Prostate gland (tissue), 2 donors: ENCODE measurements around the gene SENP7. TPM values are rescaled to one million over a fixed set of nuclear protein-coding genes. Genes with fewer than 3 reads are reported as not detected.
"Not testable (repeated sequence)": the region's sequence is repeated elsewhere in the genome, so short reads cannot be mapped to it uniquely, and the experiment has no call there.

Experiments
- DNase-seq: peaks from one replicate; pipeline ENCODE4 v3.0.0-alpha.2; 2019; ENCODE audit warnings: low spot score
- H3K27ac ChIP-seq, 2 donors: fragments of 200-600 bp; sonication (generic); 2 replicates each; pipeline ENCODE4 v1.5.1; 2017 to 2019
- H3K27me3 ChIP-seq: fragments of 200-600 bp; sonication (generic); replicated peaks from 2 replicates; pipeline ENCODE4 v1.5.1; 2019; ENCODE audit not compliant: insufficient read depth
- H3K36me3 ChIP-seq, 2 donors: fragments of 200-600 bp; sonication (generic); 1 replicate in 1 of 2; 2 replicates in 1 of 2; pipeline versions ENCODE4 v1.5.1 to v1.8.1; 2017 to 2019
- H3K4me1 ChIP-seq: fragments of 200-600 bp; sonication (generic); replicated peaks from 2 replicates; pipeline ENCODE4 v1.5.1; 2019
- H3K4me3 ChIP-seq, 2 donors: fragments of 200-600 bp; sonication (generic); 2 replicates each; pipeline ENCODE4 v1.5.1; 2017 to 2019
- H3K9me3 ChIP-seq: fragments of 200-600 bp; sonication (generic); 2 replicates; pipeline ENCODE4 v1.5.1; 2017
- CTCF ChIP-seq, 4 experiments: fragments of 200-600 bp in 2 of 4; fragments of 450-650 bp in 2 of 4; sonication (generic) in 2 of 4; IDR thresholded peaks; 1 replicate in 3 of 4; 2 replicates in 1 of 4; pipeline ENCODE4 v1.5.1; 2016 to 2019; ENCODE audit warnings: antibody characterized with exemption in 4 of 4, mild to moderate bottlenecking in 2 of 4, moderate library complexity in 2 of 4
- POLR2A ChIP-seq: fragments of 450-650 bp; IDR thresholded peaks from one replicate; pipeline ENCODE4 v1.6.1; 2016; ENCODE audit warnings: antibody characterized with exemption, mild to moderate bottlenecking
- POLR2AphosphoS5 ChIP-seq: sonication (generic); formaldehyde crosslinking; IDR thresholded peaks from one replicate; pipeline ENCODE4 v1.6.1; 2017; ENCODE audit warnings: antibody characterized with exemption
- whole genome bisulfite sequencing: methylation state at CpG from one replicate; pipeline ENCODE4 v1.1.5; 2018; 5-methylcytosine and 5-hydroxymethylcytosine counted together
- intact Hi-C: fragments of 100-400 bp; cut with DNase I; formaldehyde crosslinking; loops from one replicate; pipeline ENCODE4 v1.14.2; 2022
- total RNA-seq, 2 donors: library from RNA; depleted of rRNA; stranded (reverse); fragments of >200 nt; gene quantifications; one replicate each; pipeline ENCODE4 v1.1.0, GENCODE V29; 2016

The SENP7 gene
- total RNA-seq, 2 donors from 2014 or later = 16.4 to 22.7 TPM

- TF ChIP-seq POLR2A (no peak), POLR2AphosphoS5 (no peak), CTCF (IDR thresholded peaks at IDR 0.05) (no peak)
- DNase-seq = no peak
- H3K4me1 ChIP-seq = no peaks in the 10 kb centered on the region
- intact Hi-C loops = no loop called here
- no peak overlapping the region for H3K4me3 ChIP-seq
- H3K36me3 ChIP-seq = peaks cover 0 to 3% of the 10 kb centered on the region in 2 donors
- no peak overlapping the region for H3K27ac ChIP-seq
- no peaks in the 10 kb centered on the region for H3K9me3 ChIP-seq
- WGBS = 91% methylated on average over 8 of the region's 8 CpGs
- no peaks in the 10 kb centered on the region for H3K27me3 ChIP-seq
These were observed 28.0 kb downstream of the SENP7 start for GRCh38 chr3:101484805-101485620.

DNA sequence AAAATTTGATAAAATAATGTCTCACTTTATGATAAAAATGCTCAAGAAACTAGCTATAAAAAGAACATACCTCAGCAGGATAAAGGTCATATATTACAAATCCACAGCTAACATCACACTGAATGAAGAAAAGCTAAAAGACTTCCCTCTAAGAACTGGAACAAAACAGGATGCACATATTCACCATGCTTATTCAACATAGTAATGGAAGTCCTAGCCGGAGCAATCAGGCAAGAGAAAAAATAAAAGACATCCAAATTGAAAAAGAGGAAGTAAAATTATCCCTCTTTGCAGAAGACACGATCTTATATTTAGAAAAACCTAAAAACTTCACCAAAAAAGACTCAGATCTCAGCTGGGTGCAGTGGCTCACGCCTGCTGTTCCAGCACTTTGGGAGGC lies 34.0 kb downstream of the SENP7 start:
- TF ChIP-seq POLR2AphosphoS5 (no peak), CTCF (IDR thresholded peaks at IDR 0.05) (no peak), POLR2A (no peak)
- DNase-seq = no peak
- no peaks in the 10 kb centered on the region for H3K4me1 ChIP-seq
- H3K27ac ChIP-seq = no peak overlapping the region
- 84% methylated on average over 3 of the region's 3 CpGs for WGBS
- no peaks in the 10 kb centered on the region for H3K9me3 ChIP-seq
- intact Hi-C loops = no loop called here
- H3K27me3 ChIP-seq = no peaks in the 10 kb centered on the region
- peaks cover 0 to 3% of the 10 kb centered on the region in 2 donors for H3K36me3 ChIP-seq
- H3K4me3 ChIP-seq = no peak overlapping the region

DNA sequence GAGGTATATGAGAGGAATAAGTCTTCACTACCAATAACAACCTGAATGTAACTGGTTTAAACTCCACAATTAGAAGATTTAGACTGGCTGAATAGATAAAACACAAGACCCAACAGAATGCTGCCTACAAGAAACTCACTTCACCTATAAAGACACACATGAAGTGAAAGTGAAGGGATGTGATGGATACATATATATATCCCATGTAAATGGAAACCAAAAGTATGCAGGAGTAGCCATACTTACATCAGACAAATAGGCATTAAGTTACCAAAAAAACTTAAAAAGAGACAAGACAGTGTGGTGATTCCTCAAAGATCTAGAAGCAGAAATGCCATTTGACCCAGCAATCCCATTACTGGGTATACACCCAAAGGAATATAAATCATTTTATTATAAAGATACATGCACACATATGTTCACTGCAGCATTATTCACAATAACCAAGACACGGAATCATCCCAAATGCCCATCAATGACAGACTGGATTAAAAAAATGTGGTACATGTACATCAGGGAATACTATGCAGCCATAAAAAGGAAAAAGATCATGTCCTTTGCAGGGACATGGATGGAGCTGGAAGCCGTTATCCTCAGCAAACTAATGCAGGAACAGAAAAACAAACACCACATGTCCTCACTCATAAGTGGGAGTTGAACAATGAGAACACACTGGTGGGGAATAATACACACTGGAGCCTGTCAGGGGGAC lies 38.0 kb downstream of the SENP7 start:
- H3K27ac ChIP-seq, H3K4me3 ChIP-seq, H3K36me3 ChIP-seq, H3K27me3 ChIP-seq, H3K9me3 ChIP-seq, intact Hi-C loops, DNase-seq, H3K4me1 ChIP-seq: not testable (repeated sequence)
- WGBS = 95% methylated on average over 2 of the region's 2 CpGs

DNA sequence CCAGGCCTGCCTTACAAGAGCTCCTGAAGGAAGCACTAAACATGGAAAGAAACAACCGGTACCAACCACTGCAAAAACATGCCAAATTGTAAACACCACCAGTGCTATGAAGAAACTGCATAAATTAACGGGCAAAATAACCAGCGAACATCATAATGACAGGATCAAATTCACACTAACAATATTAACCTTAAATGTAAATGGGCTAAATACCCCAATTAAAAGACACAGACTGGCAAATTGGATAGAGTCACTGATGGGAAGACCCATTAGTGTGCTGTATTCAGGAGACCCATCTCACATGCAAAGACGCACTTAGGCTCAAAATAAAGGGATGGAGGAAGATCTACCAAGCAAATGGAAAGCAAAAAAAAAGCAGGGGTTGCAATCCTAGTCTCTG lies 44.3 kb downstream of the SENP7 start:
- H3K27ac ChIP-seq, DNase-seq, H3K27me3 ChIP-seq, H3K4me1 ChIP-seq, intact Hi-C loops, H3K4me3 ChIP-seq, H3K9me3 ChIP-seq, H3K36me3 ChIP-seq: not testable (repeated sequence)
- 100% methylated on average over 4 of the region's 4 CpGs for WGBS

- DNase-seq, H3K9me3 ChIP-seq, H3K36me3 ChIP-seq, intact Hi-C loops, H3K4me3 ChIP-seq, H3K27me3 ChIP-seq, H3K4me1 ChIP-seq, H3K27ac ChIP-seq: not testable (repeated sequence)
- 76% methylated on average over 3 of the region's 3 CpGs for WGBS
These were observed 45.7 kb downstream of the SENP7 start for GRCh38 chr3:101467310-101467663.

GRCh38 chr3:101466465-101467309 lies 46.3 kb downstream of the SENP7 start:
- DNase-seq = no peak
- TF ChIP-seq POLR2AphosphoS5 (no peak), CTCF (IDR thresholded peaks at IDR 0.05) (no peak), POLR2A (no peak)
- Histone ChIP-seq H3K36me3 (no peaks in the 10 kb centered on the region), H3K4me3 (no peak overlapping the region), H3K27me3 (no peaks in the 10 kb centered on the region), H3K9me3 (no peaks in the 10 kb centered on the region), H3K4me1 (no peaks in the 10 kb centered on the region), H3K27ac (no peak overlapping the region)
- WGBS = 74% methylated on average over 17 of the region's 17 CpGs
- intact Hi-C loops = no loop called here
